Fibroblast of the aortic adventitia (primary cell): ENCODE data around the gene TNNT3. TPM values are rescaled to one million over a fixed set of nuclear protein-coding genes. Genes with fewer than 3 reads are reported as not detected.

Experiments used
- DNase-seq: peaks from one replicate; pipeline ENCODE4 v3.0.0-alpha.2; 2010; ENCODE audit warnings: low read depth
- H3K4me3 ChIP-seq: 2 replicates; pipeline ENCODE4 v1.5.1; 2011; ENCODE audit warnings: low read depth, mild to moderate bottlenecking, control low read depth, low read length, moderate library complexity
- CTCF ChIP-seq: IDR thresholded peaks from 2 replicates; pipeline ENCODE4 v1.5.1; 2011; ENCODE audit warnings: mild to moderate bottlenecking, low read length, control low read depth, inconsistent platforms; ENCODE audit not compliant: insufficient read depth
- total RNA-seq: library from RNA; depleted of rRNA; stranded (reverse); fragments of >200 nt; gene quantifications from 2 replicates; pipeline ENCODE4 v1.2.3, GENCODE V29; 2012; ENCODE audit warnings: low replicate concordance

TNNT3 gene
- total RNA-seq, 1 donor = 0.81 TPM

- H3K4me3 ChIP-seq = no peak overlapping the region
- no peak for DNase-seq
- TF ChIP-seq CTCF = no peak
Measured at GRCh38 chr11:1947592-1948237, 28.2 kb downstream of the TNNT3 start.

- no peak for DNase-seq
- no peak overlapping the region for H3K4me3 ChIP-seq
- no peak for TF ChIP-seq CTCF
Measured at GRCh38 chr11:1948389-1948788, 28.9 kb downstream of the TNNT3 start.

- DNase-seq = no peak
- no peak overlapping the region for H3K4me3 ChIP-seq
- TF ChIP-seq CTCF = no peak
Measured at GRCh38 chr11:1949302-1949701, 29.8 kb downstream of the TNNT3 start.

GRCh38 chr11:1949922-1950321 lies 30.4 kb downstream of the TNNT3 start:
- DNase-seq = no peak
- H3K4me3 ChIP-seq = no peak overlapping the region
- TF ChIP-seq CTCF = no peak

GRCh38 chr11:1952806-1953482 lies 33.4 kb downstream of the TNNT3 start:
- TF ChIP-seq CTCF = no peak
- DNase-seq = no peak
- H3K4me3 ChIP-seq = no peak overlapping the region

GRCh38 chr11:1953489-1954266 lies 34.2 kb downstream of the TNNT3 start:
- TF ChIP-seq CTCF = no peak
- H3K4me3 ChIP-seq = no peak overlapping the region
- no peak for DNase-seq
